Measurements from ENCODE around the gene CDH5.

DNA sequence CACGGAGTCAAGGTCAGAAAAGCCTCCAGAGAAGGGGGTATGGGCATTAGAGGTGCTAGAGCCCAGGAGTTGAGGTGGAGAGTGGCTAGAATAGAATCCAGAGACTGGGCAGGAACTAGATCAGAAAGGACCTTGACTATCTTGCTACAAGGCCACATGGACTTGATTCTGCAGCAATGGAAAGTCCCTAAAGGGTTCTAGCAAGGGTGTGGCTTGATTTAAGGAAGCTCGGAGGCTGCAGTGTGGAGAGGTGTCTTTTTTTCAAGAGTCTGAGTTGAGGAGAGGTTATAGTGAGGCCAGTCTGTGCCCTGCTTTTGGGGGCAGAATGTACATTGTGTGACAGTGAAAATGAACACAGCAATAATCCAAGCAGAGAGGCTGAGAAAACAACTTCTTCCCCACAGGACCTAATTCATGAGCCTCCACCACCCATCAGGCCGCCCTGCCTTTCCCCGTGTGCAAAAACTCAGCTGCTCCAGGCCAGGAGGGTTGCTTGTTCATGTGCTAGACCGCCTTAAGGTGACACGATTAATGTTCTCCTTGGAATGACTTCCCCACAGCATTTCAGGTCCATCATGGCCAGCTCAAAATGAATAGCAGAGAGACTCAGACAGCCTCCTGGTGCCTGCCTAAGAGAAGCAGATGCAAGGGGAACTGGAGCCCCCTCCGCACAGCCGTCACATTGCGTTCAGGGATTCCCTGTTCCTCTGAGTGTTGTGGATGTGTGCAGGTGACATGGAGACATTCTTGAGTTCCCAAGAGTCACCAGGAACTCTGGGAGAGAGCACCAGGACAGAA is 51.9 kb downstream of the CDH5 start:
- TF ChIP-seq, protein P1, sequence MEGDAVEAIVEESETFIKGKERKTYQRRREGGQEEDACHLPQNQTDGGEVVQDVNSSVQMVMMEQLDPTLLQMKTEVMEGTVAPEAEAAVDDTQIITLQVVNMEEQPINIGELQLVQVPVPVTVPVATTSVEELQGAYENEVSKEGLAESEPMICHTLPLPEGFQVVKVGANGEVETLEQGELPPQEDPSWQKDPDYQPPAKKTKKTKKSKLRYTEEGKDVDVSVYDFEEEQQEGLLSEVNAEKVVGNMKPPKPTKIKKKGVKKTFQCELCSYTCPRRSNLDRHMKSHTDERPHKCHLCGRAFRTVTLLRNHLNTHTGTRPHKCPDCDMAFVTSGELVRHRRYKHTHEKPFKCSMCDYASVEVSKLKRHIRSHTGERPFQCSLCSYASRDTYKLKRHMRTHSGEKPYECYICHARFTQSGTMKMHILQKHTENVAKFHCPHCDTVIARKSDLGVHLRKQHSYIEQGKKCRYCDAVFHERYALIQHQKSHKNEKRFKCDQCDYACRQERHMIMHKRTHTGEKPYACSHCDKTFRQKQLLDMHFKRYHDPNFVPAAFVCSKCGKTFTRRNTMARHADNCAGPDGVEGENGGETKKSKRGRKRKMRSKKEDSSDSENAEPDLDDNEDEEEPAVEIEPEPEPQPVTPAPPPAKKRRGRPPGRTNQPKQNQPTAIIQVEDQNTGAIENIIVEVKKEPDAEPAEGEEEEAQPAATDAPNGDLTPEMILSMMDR (IDR thresholded peaks at IDR 0.05): no peak
- TF ChIP-seq POLR2A (IDR thresholded peaks at IDR 0.05): no peak

All from esophagus squamous epithelium (tissue), 4 donors.